ENCODE measurements around the gene HOXB8.

HOXB8 gene

DNA sequence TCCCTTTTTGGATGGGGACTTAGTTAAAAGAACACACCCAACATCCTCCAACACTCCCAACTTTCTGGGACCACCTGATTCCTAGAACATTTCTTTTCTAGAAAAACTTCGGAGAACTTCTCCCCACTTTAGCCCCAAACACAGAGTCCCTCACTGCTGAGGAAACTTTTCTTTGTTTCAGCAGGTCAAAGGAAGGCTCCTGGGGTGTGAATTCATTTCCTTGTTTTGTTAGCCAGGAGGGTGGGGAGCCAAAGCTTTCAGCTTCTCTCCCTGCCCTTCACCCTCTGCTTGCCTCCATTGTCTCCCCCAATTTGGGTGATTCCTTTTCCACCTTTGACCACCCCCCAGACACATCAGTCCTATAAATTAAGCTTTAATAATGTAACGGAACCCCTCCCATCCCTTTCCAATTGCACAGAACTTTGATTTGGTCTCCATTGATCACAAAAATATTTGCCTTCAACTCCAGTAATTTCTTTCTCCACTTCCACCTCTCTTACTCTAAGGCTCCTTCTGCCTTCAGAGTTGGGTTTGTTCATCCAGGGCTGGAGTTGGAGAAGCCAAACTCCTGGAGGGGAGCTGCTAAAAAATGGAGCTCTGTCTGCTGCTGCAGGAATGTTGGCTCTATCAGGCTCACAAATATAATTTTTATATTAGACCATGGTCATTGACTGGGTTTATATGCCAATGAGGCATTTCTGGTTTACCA, 47.3 kb downstream of the HOXB8 start:
- no peak for DNase-seq (ENCODE audit: low spot score)

GRCh38 chr17:48567209-48567608, 47.9 kb downstream of the HOXB8 start:
- DNase-seq (ENCODE audit: low spot score) = no peak

DNA sequence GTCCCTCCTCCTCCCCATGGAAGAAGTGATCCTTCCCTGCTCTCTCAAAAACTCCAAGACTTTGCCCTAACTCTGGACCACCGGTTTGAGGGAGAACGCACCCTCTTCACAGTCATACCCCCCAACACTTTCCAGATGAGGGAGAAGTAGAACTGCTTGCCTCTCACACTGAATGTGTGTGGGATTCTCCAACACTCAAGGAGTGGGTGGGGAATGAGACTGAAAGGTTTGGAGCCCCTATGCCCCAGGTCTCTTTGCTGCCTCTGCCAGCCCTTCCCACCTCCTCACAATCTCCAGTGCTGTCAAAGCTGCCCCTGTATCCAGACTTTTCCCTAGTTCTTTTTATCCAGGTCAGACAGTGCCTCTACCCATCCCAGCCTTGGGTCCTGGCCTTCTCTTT, 48.4 kb downstream of the HOXB8 start:
- DNase-seq (ENCODE audit: low spot score) = no peak

DNA sequence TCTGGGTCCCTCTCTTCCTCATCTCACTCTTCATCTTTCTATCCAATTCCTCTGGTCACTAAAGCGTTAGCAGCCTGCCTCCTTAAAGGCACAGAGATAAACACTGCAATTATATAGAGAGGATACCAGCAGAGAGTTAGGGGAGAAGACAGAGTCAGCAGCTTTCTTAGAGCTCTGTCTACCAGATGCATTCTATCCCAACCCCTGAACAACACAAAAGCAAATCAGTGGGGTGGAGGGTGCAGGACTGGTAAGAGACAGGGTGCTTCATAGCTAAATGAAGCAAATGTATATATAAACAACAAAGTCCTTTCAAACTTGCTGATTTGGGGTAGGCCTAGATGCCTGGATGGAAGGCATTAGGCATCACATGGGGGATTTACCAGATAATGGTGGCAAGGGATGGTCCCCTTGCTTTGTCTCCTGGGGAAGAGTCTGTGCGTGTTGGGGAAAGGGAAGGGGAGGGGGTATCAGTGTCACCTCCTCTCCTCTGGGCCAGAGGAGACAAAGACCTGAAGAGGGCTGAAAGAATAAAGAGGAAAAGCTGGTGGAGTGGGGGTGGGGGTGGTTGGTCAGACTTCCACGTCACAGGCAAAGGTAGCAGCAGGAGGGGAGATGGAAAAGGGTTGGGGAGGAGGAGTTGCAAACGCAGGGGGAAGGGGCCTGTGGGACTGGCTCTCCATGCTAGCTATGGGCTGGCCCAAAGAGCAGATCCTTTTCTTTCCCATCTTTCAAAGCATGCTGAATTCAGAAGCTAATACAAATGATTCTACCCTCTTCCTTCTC, 49.0 kb downstream of the HOXB8 start:
- no peak for DNase-seq (ENCODE audit: low spot score)

DNA sequence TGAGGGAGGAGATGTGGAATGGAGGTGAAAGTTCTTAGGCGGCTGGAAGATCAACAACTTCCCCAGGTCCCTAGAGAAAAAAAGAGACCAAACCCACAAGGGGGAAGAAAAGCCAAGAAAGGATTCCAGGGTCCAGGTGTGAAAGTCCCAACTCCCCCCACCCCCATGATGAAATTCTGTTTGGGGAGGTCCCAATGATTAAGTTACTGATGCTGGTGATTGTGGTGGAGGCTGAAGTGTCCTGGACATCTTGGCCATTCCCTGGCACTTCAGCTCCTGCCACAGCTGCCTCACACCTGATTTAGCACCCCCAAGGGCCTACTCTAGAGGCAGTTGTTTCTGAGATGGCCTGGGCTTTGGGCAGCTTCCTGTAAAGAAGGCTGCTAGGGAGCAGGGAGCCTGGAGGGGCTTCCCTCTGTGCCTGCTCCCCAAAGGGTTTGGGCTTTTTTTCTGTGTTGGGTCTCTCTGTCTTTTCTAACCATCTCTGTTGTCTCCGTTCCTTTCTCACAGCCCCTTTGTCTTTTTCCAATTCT, 50.0 kb downstream of the HOXB8 start:
- no peak for DNase-seq (ENCODE audit: low spot score)

DNA sequence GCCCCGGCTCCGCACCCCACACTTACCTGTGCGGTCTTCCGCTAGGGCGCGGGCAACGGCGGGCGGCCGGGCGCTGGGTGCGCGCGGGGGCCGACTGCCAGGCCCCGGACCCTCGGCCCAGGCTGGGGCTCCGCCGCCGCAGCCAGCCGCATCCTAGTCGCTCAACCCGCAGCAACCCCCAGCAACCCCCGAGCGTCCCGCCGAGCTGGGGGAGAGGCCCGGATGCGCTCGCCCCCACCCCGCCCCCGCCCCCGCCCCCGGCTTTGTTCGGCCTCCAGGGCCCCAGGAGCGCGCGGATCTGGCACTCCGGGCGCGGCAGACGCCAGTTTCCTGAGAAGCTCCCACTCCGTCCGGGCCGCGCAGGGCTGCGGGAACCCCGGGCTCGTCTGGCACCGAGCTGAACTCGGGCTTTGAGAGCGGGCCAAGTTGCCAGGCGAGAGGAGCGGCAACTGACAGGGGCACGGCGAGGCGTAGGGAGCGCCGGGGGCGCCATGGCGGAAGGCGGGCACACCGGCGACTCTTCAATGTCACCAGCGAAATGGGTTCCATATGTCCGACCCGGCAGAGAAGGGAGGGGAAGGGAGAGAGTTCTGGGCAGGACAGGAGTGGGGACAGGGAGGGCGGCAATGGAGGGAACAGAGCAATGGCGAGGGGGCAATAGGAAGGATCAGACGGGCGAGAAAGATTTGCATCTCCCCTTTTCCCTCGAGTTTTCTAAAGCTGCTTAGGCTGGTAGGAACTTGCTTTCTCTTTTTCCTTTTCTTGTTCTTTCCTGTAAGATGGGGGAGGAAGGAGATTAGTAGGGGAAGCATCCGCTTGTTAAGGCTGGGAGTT, 50.7 kb downstream of the HOXB8 start:
- DNase-seq (ENCODE audit: low spot score) = no peak

- DNase-seq (ENCODE audit: low spot score) = no peak
These were observed 51.3 kb downstream of the HOXB8 start for GRCh38 chr17:48563867-48564187.

DNA sequence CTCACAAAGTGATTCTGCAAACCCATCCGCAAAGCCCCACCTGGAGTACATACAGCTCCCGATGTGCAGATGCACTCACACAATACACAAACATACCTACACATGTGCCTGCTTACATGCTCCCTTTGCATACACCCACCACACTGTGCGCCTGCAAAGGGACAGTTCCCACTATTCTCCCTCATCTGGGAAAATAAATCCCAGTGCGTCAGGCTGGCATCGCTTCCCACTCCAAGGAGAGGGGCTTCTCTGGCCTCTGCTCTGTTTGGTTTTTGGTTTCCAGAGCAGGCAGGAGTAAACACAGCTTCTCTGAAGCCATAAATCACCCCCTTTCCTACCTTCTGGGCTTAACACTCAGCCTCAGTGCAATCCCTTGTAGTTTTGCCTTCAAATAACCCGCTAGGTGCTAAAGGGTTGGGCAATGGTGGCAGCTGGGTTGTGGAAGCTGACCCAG, 51.7 kb downstream of the HOXB8 start:
- DNase-seq (ENCODE audit: low spot score) = no peak

DNA sequence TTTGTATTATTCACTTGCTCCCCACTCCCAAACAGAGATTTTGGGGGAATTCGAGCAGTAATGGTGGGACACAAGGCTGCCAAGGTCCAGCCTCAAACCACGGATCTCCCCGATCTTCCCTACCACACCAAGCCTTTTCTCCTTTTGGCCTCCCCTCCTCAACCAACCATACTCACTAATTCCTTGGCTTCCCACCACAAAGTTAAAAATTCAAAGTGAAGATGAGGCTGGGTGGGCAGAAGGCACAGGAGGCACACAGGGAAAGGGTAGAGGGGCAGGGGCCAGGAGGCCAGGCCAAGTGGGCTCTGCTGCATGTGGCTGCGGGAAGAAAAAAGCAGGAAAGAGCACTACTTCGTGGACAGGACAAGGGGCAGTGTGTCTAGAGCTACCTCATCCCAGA, 52.2 kb downstream of the HOXB8 start:
- DNase-seq (ENCODE audit: low spot score) = no peak
